WTC11 (cell line): ENCODE data around the gene C9orf50. TPM values are rescaled to one million over a fixed set of nuclear protein-coding genes. Genes with fewer than 3 reads are reported as not detected.

Experiments used
- ATAC-seq: fragments of 200-7000 bp; cut with Tn5 transposase; 2 replicates; pipeline ENCODE4 v1.10.0; 2021; ENCODE audit warnings: mild to moderate bottlenecking, moderate library complexity
- CTCF ChIA-PET: fragments of 300-600 bp; sonication (Branson Sonifier 250); formaldehyde crosslinking; loops from one replicate; lab custom pipeline; 2021; ENCODE audit warnings: antibody characterized with exemption; lab: Charles Lee
- POLR2A ChIA-PET: fragments of 350-600 bp; sonication (Branson Sonifier 250); formaldehyde crosslinking; loops from one replicate; lab custom pipeline; 2021; ENCODE audit warnings: antibody characterized with exemption; lab: Charles Lee
- DNase-seq: peaks from one replicate; pipeline ENCODE4 v3.0.0; 2021; ENCODE audit warnings: low spot score
- H3K27ac Mint-ChIP-seq: 2 replicates; pipeline ENCODE4 v1.8.0; 2021; ENCODE audit warnings: mixed read lengths
- H3K27me3 Mint-ChIP-seq: 2 replicates; pipeline ENCODE4 v1.8.0; 2021; ENCODE audit warnings: low read depth, mild to moderate bottlenecking, moderate library complexity, mixed read lengths
- H3K36me3 Mint-ChIP-seq: 2 replicates; pipeline ENCODE4 v1.8.0; 2021; ENCODE audit warnings: mixed read lengths
- H3K4me1 Mint-ChIP-seq: 2 replicates; pipeline ENCODE4 v1.8.0; 2022; ENCODE audit warnings: mixed read lengths
- H3K4me3 Mint-ChIP-seq: 2 replicates; pipeline ENCODE4 v1.8.0; 2021; ENCODE audit warnings: mild to moderate bottlenecking, moderate library complexity, mixed read lengths
- H3K9me3 Mint-ChIP-seq: 2 replicates; pipeline ENCODE4 v1.8.0; 2021; ENCODE audit warnings: mixed read lengths
- ATF6 ChIP-seq: sonication (generic); formaldehyde crosslinking; IDR thresholded peaks from 2 replicates; pipeline ENCODE4 v1.8.1; 2023; ENCODE audit warnings: mild to moderate bottlenecking, missing genetic modification reagents
- HMGXB4 ChIP-seq: sonication (generic); formaldehyde crosslinking; IDR thresholded peaks from 2 replicates; pipeline ENCODE4 v1.8.1; 2023; ENCODE audit warnings: mild to moderate bottlenecking, moderate library complexity, missing genetic modification reagents
- OVOL2 ChIP-seq: fragments of 250-450 bp; sonication (Bioruptor Pico); IDR thresholded peaks from 2 replicates; pipeline ENCODE4 v1.9.0; 2021; ENCODE audit warnings: mild to moderate bottlenecking, borderline replicate concordance
- ZBTB43 ChIP-seq: sonication (generic); formaldehyde crosslinking; IDR thresholded peaks from 2 replicates; pipeline ENCODE4 v1.8.1; 2023; ENCODE audit warnings: mild to moderate bottlenecking, missing genetic modification reagents
- ZNF121 ChIP-seq: sonication (generic); formaldehyde crosslinking; IDR thresholded peaks from 2 replicates; pipeline ENCODE4 v1.8.0; 2023; ENCODE audit warnings: missing genetic modification reagents
- ZSCAN18 ChIP-seq: fragments of 250-450 bp; sonication (Bioruptor Pico); IDR thresholded peaks from 2 replicates; pipeline ENCODE4 v2.1.2; 2022; ENCODE audit warnings: mild to moderate bottlenecking, moderate library complexity
- total RNA-seq: library from RNA; stranded (reverse); gene quantifications from 3 replicates; pipeline ENCODE4 v1.2.3, GENCODE V29; 2021
- TF ChIP-seq, protein P1 (sequence below): sonication (generic); formaldehyde crosslinking; IDR thresholded peaks from 2 replicates; pipeline ENCODE4 v1.8.0; 2023; ENCODE audit warnings: missing genetic modification reagents, mild to moderate bottlenecking, borderline replicate concordance
- TF ChIP-seq, protein P2 (sequence below): fragments of 250-450 bp; sonication (Bioruptor Pico); conservative IDR thresholded peaks from 2 replicates; pipeline ENCODE4 v1.9.0; 2021; ENCODE audit warnings: mild to moderate bottlenecking
- TF ChIP-seq, protein P3 (sequence below): sonication (generic); formaldehyde crosslinking; IDR thresholded peaks from 2 replicates; pipeline ENCODE4 v1.8.0; 2022; ENCODE audit warnings: missing genetic modification reagents
- TF ChIP-seq, protein P4 (sequence below): sonication (generic); formaldehyde crosslinking; conservative IDR thresholded peaks from 2 replicates; pipeline ENCODE4 v1.8.1; 2022; ENCODE audit warnings: mild to moderate bottlenecking, missing genetic modification reagents

C9orf50 gene
- total RNA-seq, 1 experiment from 2014 or later, result 0.11 TPM

GRCh38 chr9:129596541-129597331 is 24.2 kb downstream of the C9orf50 start (continued):
- TF ChIP-seq ATF6 (CRISPR knock-in tag), result no peak

- Mint-ChIP-seq H3K4me3 (peak overlapping the region; percentile 75), H3K4me1 (peaks cover 47% of the 10 kb centered on the region), H3K27ac (no peak overlapping the region), H3K27me3 (peaks cover 56% of the 10 kb centered on the region), H3K9me3 (no peaks in the 10 kb centered on the region), H3K36me3 (no peaks in the 10 kb centered on the region)
- DNase-seq (no peak), ATAC-seq (peak; percentile 7)
- POLR2A ChIA-PET, result interaction anchor here (0.6 to 2.5 kb wide), 8 partner anchors 9 to 418 kb away, joined by 3 to 12 read pairs (median 7); partner anchors contain the start of gene IER5L
- 0 out of 2 replicates have a peak, but pooled peaks have one; percentile 18 for TF ChIP-seq ZSCAN18 (CRISPR knock-in tag)
- no peak for TF ChIP-seq ZBTB43
- CTCF ChIA-PET, result interaction anchor here (0.6 to 3.8 kb wide), 20 partner anchors 9 to 465 kb away, joined by 3 to 34 read pairs (median 5); partner anchors contain the start of genes IER5L and NTMT1
These were observed 24.9 kb downstream of the C9orf50 start for GRCh38 chr9:129595903-129596540.

- no peak overlapping the region for H3K27ac Mint-ChIP-seq
- H3K36me3 Mint-ChIP-seq, result no peaks in the 10 kb centered on the region
- peaks cover 47% of the 10 kb centered on the region for H3K4me1 Mint-ChIP-seq
- ChIA-PET CTCF (interaction anchor here (0.9 to 3.8 kb wide), 4 partner anchors 12 to 99 kb away, joined by 3 to 34 read pairs (median 14); partner anchors contain the start of gene NTMT1), POLR2A (interaction anchor here (1.7 to 2.5 kb wide), 4 partner anchors 8 to 417 kb away, joined by 8 to 12 read pairs (median 11); partner anchors contain the start of gene IER5L)
- H3K4me3 Mint-ChIP-seq, result no peak overlapping the region
- H3K9me3 Mint-ChIP-seq, result no peaks in the 10 kb centered on the region
- H3K27me3 Mint-ChIP-seq, result peaks cover 60% of the 10 kb centered on the region
- ATAC-seq (no peak), DNase-seq (no peak)
- TF ChIP-seq OVOL2 (CRISPR knock-in tag) (no peak), ZNF121 (CRISPR knock-in tag) (no peak), HMGXB4 (no peak)
- TF ChIP-seq, protein P1, sequence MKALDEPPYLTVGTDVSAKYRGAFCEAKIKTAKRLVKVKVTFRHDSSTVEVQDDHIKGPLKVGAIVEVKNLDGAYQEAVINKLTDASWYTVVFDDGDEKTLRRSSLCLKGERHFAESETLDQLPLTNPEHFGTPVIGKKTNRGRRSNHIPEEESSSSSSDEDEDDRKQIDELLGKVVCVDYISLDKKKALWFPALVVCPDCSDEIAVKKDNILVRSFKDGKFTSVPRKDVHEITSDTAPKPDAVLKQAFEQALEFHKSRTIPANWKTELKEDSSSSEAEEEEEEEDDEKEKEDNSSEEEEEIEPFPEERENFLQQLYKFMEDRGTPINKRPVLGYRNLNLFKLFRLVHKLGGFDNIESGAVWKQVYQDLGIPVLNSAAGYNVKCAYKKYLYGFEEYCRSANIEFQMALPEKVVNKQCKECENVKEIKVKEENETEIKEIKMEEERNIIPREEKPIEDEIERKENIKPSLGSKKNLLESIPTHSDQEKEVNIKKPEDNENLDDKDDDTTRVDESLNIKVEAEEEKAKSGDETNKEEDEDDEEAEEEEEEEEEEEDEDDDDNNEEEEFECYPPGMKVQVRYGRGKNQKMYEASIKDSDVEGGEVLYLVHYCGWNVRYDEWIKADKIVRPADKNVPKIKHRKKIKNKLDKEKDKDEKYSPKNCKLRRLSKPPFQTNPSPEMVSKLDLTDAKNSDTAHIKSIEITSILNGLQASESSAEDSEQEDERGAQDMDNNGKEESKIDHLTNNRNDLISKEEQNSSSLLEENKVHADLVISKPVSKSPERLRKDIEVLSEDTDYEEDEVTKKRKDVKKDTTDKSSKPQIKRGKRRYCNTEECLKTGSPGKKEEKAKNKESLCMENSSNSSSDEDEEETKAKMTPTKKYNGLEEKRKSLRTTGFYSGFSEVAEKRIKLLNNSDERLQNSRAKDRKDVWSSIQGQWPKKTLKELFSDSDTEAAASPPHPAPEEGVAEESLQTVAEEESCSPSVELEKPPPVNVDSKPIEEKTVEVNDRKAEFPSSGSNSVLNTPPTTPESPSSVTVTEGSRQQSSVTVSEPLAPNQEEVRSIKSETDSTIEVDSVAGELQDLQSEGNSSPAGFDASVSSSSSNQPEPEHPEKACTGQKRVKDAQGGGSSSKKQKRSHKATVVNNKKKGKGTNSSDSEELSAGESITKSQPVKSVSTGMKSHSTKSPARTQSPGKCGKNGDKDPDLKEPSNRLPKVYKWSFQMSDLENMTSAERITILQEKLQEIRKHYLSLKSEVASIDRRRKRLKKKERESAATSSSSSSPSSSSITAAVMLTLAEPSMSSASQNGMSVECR (CRISPR knock-in tag), result no peak
- TF ChIP-seq, protein P2, sequence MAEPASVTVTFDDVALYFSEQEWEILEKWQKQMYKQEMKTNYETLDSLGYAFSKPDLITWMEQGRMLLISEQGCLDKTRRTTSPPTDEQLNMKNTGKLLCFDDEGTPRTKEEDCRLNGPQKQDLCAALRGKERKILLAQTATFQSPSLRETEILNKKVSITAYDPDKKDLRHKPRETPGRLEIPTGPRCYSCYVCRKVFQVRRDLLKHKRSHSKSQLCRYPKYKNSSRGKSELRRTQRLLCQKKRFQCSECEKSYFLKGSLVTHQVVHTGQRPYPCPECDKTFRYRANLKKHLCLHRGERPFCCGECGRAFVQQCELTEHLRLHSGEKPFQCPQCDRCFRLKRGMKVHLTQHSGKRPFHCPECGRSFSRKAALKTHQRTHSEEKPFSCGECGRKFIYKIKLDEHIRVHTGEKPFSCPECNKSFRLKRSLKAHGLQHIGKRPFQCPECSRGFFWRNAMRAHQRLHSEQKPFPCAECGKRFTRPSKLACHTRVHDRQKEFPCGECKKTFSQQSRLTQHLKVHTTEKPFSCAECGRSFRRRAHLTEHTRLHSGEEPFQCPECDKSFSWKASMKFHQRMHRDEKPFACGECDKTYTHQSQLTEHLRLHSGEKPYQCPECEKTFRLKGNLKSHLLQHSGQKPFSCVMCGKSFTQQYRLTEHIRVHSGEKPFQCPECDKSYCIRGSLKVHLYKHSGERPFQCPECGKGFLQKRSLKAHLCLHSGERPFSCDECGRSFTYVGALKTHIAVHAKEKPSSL (CRISPR knock-in tag), result no peak
- TF ChIP-seq, protein P3, sequence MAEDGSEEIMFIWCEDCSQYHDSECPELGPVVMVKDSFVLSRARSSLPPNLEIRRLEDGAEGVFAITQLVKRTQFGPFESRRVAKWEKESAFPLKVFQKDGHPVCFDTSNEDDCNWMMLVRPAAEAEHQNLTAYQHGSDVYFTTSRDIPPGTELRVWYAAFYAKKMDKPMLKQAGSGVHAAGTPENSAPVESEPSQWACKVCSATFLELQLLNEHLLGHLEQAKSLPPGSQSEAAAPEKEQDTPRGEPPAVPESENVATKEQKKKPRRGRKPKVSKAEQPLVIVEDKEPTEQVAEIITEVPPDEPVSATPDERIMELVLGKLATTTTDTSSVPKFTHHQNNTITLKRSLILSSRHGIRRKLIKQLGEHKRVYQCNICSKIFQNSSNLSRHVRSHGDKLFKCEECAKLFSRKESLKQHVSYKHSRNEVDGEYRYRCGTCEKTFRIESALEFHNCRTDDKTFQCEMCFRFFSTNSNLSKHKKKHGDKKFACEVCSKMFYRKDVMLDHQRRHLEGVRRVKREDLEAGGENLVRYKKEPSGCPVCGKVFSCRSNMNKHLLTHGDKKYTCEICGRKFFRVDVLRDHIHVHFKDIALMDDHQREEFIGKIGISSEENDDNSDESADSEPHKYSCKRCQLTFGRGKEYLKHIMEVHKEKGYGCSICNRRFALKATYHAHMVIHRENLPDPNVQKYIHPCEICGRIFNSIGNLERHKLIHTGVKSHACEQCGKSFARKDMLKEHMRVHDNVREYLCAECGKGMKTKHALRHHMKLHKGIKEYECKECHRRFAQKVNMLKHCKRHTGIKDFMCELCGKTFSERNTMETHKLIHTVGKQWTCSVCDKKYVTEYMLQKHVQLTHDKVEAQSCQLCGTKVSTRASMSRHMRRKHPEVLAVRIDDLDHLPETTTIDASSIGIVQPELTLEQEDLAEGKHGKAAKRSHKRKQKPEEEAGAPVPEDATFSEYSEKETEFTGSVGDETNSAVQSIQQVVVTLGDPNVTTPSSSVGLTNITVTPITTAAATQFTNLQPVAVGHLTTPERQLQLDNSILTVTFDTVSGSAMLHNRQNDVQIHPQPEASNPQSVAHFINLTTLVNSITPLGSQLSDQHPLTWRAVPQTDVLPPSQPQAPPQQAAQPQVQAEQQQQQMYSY (CRISPR knock-in tag), result no peak
- TF ChIP-seq, protein P4, sequence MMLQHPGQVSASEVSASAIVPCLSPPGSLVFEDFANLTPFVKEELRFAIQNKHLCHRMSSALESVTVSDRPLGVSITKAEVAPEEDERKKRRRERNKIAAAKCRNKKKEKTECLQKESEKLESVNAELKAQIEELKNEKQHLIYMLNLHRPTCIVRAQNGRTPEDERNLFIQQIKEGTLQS (CRISPR knock-in tag), result no peak
These were observed 25.6 kb downstream of the C9orf50 start for GRCh38 chr9:129595311-129595741.
